ENCODE data around the gene DMRT1.
A peak's percentile ranks its signal among the peaks of the same experiment; 100 is the strongest.
"Not testable (repeated sequence)": the region's sequence is repeated elsewhere in the genome, so short reads cannot be mapped to it uniquely, and the experiment has no call there.

DMRT1 gene

GRCh38 chr9:995781-996180 lies 154.3 kb downstream of the DMRT1 start:
- DNase-seq (ENCODE audit: low read depth in 3 of 3, low spot score in 1 of 3) = no peak

- not testable (repeated sequence) for DNase-seq (ENCODE audit: low read depth in 3 of 3, low spot score in 1 of 3)
These were observed 157.0 kb downstream of the DMRT1 start for GRCh38 chr9:998299-999110.

- DNase-seq (ENCODE audit: low read depth in 3 of 3, low spot score in 1 of 3) = no peak
These were observed 160.3 kb downstream of the DMRT1 start for GRCh38 chr9:1001838-1002237.

GRCh38 chr9:1002678-1003077 lies 161.2 kb downstream of the DMRT1 start:
- DNase-seq (ENCODE audit: low read depth in 3 of 3, low spot score in 1 of 3) = no peak

GRCh38 chr9:1005043-1005667 lies 163.7 kb downstream of the DMRT1 start:
- no peak for DNase-seq (ENCODE audit: low read depth in 3 of 3, low spot score in 1 of 3)

GRCh38 chr9:1007312-1007711 lies 165.8 kb downstream of the DMRT1 start:
- no peak for DNase-seq (ENCODE audit: low read depth in 3 of 3, low spot score in 1 of 3)

GRCh38 chr9:1008216-1008615 lies 166.7 kb downstream of the DMRT1 start:
- DNase-seq (ENCODE audit: low read depth in 3 of 3, low spot score in 1 of 3) = no peak

GRCh38 chr9:1009101-1009707 lies 167.7 kb downstream of the DMRT1 start:
- DNase-seq (ENCODE audit: low read depth in 3 of 3, low spot score in 1 of 3) = peak; percentile 8 to 66 (median 11)

- DNase-seq (ENCODE audit: low read depth in 3 of 3, low spot score in 1 of 3) = no peak
These were observed 171.5 kb downstream of the DMRT1 start for GRCh38 chr9:1013021-1013420.

- DNase-seq (ENCODE audit: low read depth in 3 of 3, low spot score in 1 of 3) = no peak
These were observed 172.7 kb downstream of the DMRT1 start for GRCh38 chr9:1014225-1014624.

GRCh38 chr9:1014640-1015039 lies 173.1 kb downstream of the DMRT1 start:
- DNase-seq (ENCODE audit: low read depth in 3 of 3, low spot score in 1 of 3) = no peak

- no peak for DNase-seq (ENCODE audit: low read depth in 3 of 3, low spot score in 1 of 3)
These were observed 176.6 kb downstream of the DMRT1 start for GRCh38 chr9:1018121-1018520.
